MM.1S (cell line): ENCODE measurements around the gene TMEM184B.

Experiments
- DNase-seq: peaks from one replicate; pipeline ENCODE4 v3.0.0-alpha.2; 2015
- H2AFZ ChIP-seq: fragments of 300-600 bp; sonication (generic); 2 replicates; pipeline ENCODE4 v1.6.0; 2016; ENCODE audit warnings: antibody characterized with exemption, low read length
- H3F3A ChIP-seq: fragments of 300-600 bp; sonication (generic); 2 replicates; pipeline ENCODE4 v1.6.1; 2016; ENCODE audit warnings: mild to moderate bottlenecking, antibody characterized with exemption, low read length, moderate library complexity, mixed read lengths; ENCODE audit not compliant: insufficient read depth
- H3K27ac ChIP-seq: fragments of 300-600 bp; sonication (generic); 2 replicates; pipeline ENCODE4 v1.5.1; 2016; ENCODE audit warnings: mild to moderate bottlenecking, low read length
- H3K27me3 ChIP-seq: fragments of 300-600 bp; sonication (generic); replicated peaks from 2 replicates; pipeline ENCODE4 v1.6.0; 2016; ENCODE audit warnings: low read length; ENCODE audit not compliant: insufficient read depth
- H3K36me3 ChIP-seq: fragments of 300-600 bp; sonication (generic); replicated peaks from 2 replicates; pipeline ENCODE4 v1.6.1; 2016; ENCODE audit warnings: mild to moderate bottlenecking, low read length, mixed read lengths; ENCODE audit not compliant: insufficient read depth
- H3K4me1 ChIP-seq: fragments of 300-600 bp; sonication (generic); 2 replicates; pipeline ENCODE4 v1.6.1; 2016; ENCODE audit warnings: low read length, mixed read lengths
- H3K4me2 ChIP-seq: fragments of 300-600 bp; sonication (generic); 2 replicates; pipeline ENCODE4 v1.6.0; 2016; ENCODE audit warnings: low read depth, low read length
- H3K4me3 ChIP-seq: fragments of 300-600 bp; sonication (generic); 2 replicates; pipeline ENCODE4 v1.5.1; 2016; ENCODE audit warnings: low read length, mixed read lengths
- H3K79me2 ChIP-seq: fragments of 300-600 bp; sonication (generic); 2 replicates; pipeline ENCODE4 v1.6.1; 2016; ENCODE audit warnings: mixed run types, low read length, mixed read lengths
- H3K9ac ChIP-seq: fragments of 300-600 bp; sonication (generic); 2 replicates; pipeline ENCODE4 v1.6.1; 2016; ENCODE audit warnings: low read length, mixed read lengths
- H3K9me2 ChIP-seq: fragments of 300-600 bp; sonication (generic); replicated peaks from 2 replicates; pipeline ENCODE4 v1.6.1; 2016; ENCODE audit warnings: mild to moderate bottlenecking, low read length, mixed read lengths; ENCODE audit not compliant: insufficient read depth
- H3K9me3 ChIP-seq: fragments of 300-600 bp; sonication (generic); replicated peaks from 2 replicates; pipeline ENCODE4 v1.6.1; 2016; ENCODE audit warnings: mild to moderate bottlenecking, low read length, mixed read lengths; ENCODE audit not compliant: insufficient read depth
- H4K20me1 ChIP-seq: fragments of 300-600 bp; sonication (generic); 2 replicates; pipeline ENCODE4 v1.6.1; 2016; ENCODE audit warnings: mild to moderate bottlenecking, low read length, moderate library complexity, mixed read lengths; ENCODE audit not compliant: insufficient read depth
- EZH2 ChIP-seq: fragments of 300-600 bp; sonication (generic); optimal IDR thresholded peaks from 2 replicates; pipeline ENCODE3; 2017; ENCODE audit warnings: low read depth, mild to moderate bottlenecking, antibody characterized with exemption, low read length, mixed read lengths
- EZH2phosphoT487 ChIP-seq: fragments of 300-600 bp; sonication (generic); IDR thresholded peaks from 2 replicates; pipeline ENCODE4 v1.6.1; 2018; ENCODE audit warnings: antibody characterized with exemption, low read length
- TF ChIP-seq, protein P1 (sequence below): fragments of 300-600 bp; sonication (generic); IDR thresholded peaks from 2 replicates; pipeline ENCODE4 v1.5.1; 2016; ENCODE audit warnings: antibody characterized with exemption, low read length, mixed read lengths

TMEM184B gene

DNA sequence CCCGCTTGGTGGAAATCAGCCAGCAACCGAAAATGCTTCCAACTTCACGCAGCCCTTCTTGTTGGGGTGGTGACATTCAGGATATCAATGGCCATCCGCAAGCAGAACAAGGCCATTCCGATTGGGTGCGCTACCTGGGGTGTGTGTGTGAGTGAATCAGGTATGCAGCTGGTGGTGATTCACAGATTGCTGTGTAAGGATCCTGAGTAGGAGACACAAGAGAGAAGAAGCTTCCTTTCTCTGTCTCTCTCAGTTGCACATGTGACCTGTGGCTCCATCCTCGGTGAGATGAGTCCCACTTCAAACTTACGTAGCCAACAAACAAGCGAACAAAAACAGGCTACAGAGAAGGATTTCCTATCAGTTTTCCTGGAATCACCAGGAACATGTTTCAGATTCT is 9.6 kb upstream of the TMEM184B start:
- Histone ChIP-seq H3K27me3 (no peaks in the 10 kb centered on the region), H3F3A (peaks cover 6% of the 10 kb centered on the region), H2AFZ (no peak overlapping the region), H3K9ac (no peak overlapping the region), H3K79me2 (no peaks in the 10 kb centered on the region), H3K4me3 (no peak overlapping the region), H3K4me1 (no peaks in the 10 kb centered on the region), H3K27ac (no peak overlapping the region), H4K20me1 (no peaks in the 10 kb centered on the region), H3K4me2 (no peak overlapping the region), H3K9me2 (no peaks in the 10 kb centered on the region), H3K9me3 (no peaks in the 10 kb centered on the region), H3K36me3 (no peaks in the 10 kb centered on the region)
- no peak for TF ChIP-seq EZH2
- no peak for TF ChIP-seq EZH2phosphoT487
- TF ChIP-seq, protein P1, sequence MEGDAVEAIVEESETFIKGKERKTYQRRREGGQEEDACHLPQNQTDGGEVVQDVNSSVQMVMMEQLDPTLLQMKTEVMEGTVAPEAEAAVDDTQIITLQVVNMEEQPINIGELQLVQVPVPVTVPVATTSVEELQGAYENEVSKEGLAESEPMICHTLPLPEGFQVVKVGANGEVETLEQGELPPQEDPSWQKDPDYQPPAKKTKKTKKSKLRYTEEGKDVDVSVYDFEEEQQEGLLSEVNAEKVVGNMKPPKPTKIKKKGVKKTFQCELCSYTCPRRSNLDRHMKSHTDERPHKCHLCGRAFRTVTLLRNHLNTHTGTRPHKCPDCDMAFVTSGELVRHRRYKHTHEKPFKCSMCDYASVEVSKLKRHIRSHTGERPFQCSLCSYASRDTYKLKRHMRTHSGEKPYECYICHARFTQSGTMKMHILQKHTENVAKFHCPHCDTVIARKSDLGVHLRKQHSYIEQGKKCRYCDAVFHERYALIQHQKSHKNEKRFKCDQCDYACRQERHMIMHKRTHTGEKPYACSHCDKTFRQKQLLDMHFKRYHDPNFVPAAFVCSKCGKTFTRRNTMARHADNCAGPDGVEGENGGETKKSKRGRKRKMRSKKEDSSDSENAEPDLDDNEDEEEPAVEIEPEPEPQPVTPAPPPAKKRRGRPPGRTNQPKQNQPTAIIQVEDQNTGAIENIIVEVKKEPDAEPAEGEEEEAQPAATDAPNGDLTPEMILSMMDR = no peak
- DNase-seq = no peak

DNA sequence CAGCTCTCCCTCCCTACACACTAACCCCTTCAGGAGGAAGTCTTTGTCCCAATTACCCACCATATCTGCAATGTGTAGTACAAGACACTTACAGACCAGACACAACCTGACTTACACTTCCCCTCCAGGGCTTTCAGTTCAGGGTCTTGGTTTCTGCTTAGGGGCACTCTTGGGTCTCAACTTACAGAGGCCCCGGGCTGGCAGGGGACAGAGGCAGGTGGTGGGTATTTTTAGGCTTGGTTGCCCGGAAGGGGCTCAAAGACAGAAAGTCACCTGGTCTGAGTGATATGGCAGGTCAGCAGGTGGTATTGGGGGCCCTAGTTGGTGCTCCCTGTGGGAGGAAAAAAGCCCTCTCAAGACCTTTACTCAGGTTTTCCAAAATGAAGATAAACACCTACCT is 3.4 kb upstream of the TMEM184B start:
- peak overlapping the region; percentile 84 for H3K27ac ChIP-seq
- H3K36me3 ChIP-seq = no peaks in the 10 kb centered on the region
- H3K9me2 ChIP-seq = no peaks in the 10 kb centered on the region
- H3K9me3 ChIP-seq = no peaks in the 10 kb centered on the region
- TF ChIP-seq EZH2 = no peak
- no peak for TF ChIP-seq EZH2phosphoT487
- TF ChIP-seq, protein P1 = no peak
- no peak overlapping the region; the same call in 1 of the 2 replicates for H2AFZ ChIP-seq
- H3F3A ChIP-seq = peaks cover 31% of the 10 kb centered on the region
- no peaks in the 10 kb centered on the region for H3K27me3 ChIP-seq
- peak overlapping the region; percentile 15; the same call in 1 of the 2 replicates for H3K4me3 ChIP-seq
- peak overlapping the region; percentile 42; the same call in 1 of the 2 replicates for H3K9ac ChIP-seq
- peaks cover 34% of the 10 kb centered on the region for H3K4me1 ChIP-seq
- H3K79me2 ChIP-seq = peaks cover 19% of the 10 kb centered on the region
- peaks cover under 1% of the 10 kb centered on the region; the same call in 1 of the 2 replicates for H4K20me1 ChIP-seq
- H3K4me2 ChIP-seq = peak overlapping the region; percentile 71
- peak; percentile 66 for DNase-seq

DNA sequence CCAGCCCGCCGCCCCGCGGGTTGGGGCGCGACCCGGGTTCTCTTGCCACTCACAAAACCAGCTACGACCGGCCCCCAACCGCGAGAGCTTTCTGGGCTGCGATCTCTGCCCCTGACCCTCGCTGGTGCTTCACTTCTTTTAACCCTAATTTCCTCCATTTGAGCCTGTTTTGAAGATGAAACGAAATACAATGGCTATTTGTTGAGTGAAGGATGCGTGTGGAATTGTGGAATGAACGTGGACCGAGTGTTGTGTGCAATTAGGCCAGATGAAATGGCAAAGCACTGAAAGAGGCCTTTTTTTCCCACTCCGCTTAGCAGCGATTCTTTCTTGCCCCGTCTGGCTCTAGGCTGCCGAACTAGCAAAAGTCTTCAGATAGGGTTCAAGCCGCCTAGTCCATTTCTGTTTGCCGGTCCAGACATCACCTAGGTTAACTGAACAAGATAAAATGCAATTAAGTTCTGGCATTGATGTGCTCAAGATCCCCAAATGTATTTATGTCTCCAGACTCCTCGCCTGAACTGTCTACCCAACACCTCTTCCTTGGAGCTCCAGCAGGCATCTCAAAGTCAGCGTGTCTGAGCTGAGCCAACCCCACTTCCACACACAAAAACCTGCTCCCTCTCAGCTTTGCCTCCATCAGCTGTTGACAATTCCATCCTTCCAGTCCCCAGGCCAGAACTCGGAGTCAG is 471 bp upstream of the TMEM184B start:
- Histone ChIP-seq H3K27ac (peak overlapping the region; percentile 25; the same call in 1 of the 2 replicates), H3K9ac (peak overlapping the region; percentile 71), H3K9me2 (no peaks in the 10 kb centered on the region), H3K27me3 (no peaks in the 10 kb centered on the region), H2AFZ (peak overlapping the region; percentile 78), H3K9me3 (no peaks in the 10 kb centered on the region), H3F3A (peaks cover 28% of the 10 kb centered on the region), H4K20me1 (peaks cover 5% of the 10 kb centered on the region; the same call in 1 of the 2 replicates), H3K4me3 (peak overlapping the region; percentile 62), H3K79me2 (peaks cover 48% of the 10 kb centered on the region), H3K36me3 (0 out of 2 replicates have a peak, but pooled peaks cover 12% of the 10 kb centered on the region), H3K4me2 (peak overlapping the region; percentile 75), H3K4me1 (peaks cover 49% of the 10 kb centered on the region)
- no peak for DNase-seq
- no peak for TF ChIP-seq EZH2
- TF ChIP-seq, protein P1 = no peak
- TF ChIP-seq EZH2phosphoT487 = no peak
